Glomerular endothelial cell (primary cell): ENCODE results near the gene EML6. TPM values are rescaled to one million over a fixed set of nuclear protein-coding genes. Genes with fewer than 3 reads are reported as not detected.

Experiments used
- DNase-seq: peaks from one replicate; pipeline ENCODE4 v3.0.0-alpha.2; 2011; ENCODE audit warnings: low read depth, low spot score; ENCODE audit errors: extremely low read depth
- total RNA-seq: library from RNA; depleted of rRNA; stranded (reverse); fragments of >200 nt; gene quantifications from 2 replicates; pipeline ENCODE4 v1.2.3, GENCODE V29; 2015

Gene EML6
- total RNA-seq, 1 donor from 2014 or later = 0.41 TPM

- DNase-seq = no peak
Observed at GRCh38 chr2:54704688-54705605, 18.5 kb upstream of the EML6 start.

GRCh38 chr2:54706622-54707021 is 16.8 kb upstream of the EML6 start:
- DNase-seq = no peak

- no peak for DNase-seq
Observed at GRCh38 chr2:54708584-54709335, 14.7 kb upstream of the EML6 start.

GRCh38 chr2:54709336-54709809 is 14.1 kb upstream of the EML6 start:
- no peak for DNase-seq

GRCh38 chr2:54710216-54710615 is 13.2 kb upstream of the EML6 start:
- DNase-seq = no peak

GRCh38 chr2:54712516-54712915 is 10.9 kb upstream of the EML6 start:
- DNase-seq = no peak

GRCh38 chr2:54714996-54715395 is 8.5 kb upstream of the EML6 start:
- DNase-seq = no peak

- DNase-seq = no peak
Observed at GRCh38 chr2:54716375-54716774, 7.1 kb upstream of the EML6 start.

GRCh38 chr2:54720563-54720962 is 2.9 kb upstream of the EML6 start:
- no peak for DNase-seq

GRCh38 chr2:54722641-54723040 is 821 bp upstream of the EML6 start:
- no peak for DNase-seq

- no peak for DNase-seq
Observed at GRCh38 chr2:54723996-54724559, 616 bp downstream of the EML6 start.

GRCh38 chr2:54724560-54725342 is 1.3 kb downstream of the EML6 start:
- no peak for DNase-seq

GRCh38 chr2:54725343-54726099 is 2.1 kb downstream of the EML6 start:
- no peak for DNase-seq

GRCh38 chr2:54726431-54726830 is 3.0 kb downstream of the EML6 start:
- DNase-seq = no peak

GRCh38 chr2:54726940-54727339 is 3.5 kb downstream of the EML6 start:
- DNase-seq = no peak

GRCh38 chr2:54728669-54729120 is 5.2 kb downstream of the EML6 start:
- DNase-seq = no peak

- no peak for DNase-seq
Observed at GRCh38 chr2:54735636-54736035, 12.2 kb downstream of the EML6 start.

GRCh38 chr2:54738281-54738680 is 14.8 kb downstream of the EML6 start:
- DNase-seq = no peak

- DNase-seq = no peak
Observed at GRCh38 chr2:54740333-54740732, 16.9 kb downstream of the EML6 start.

- DNase-seq = no peak
Observed at GRCh38 chr2:54741250-54741649, 17.8 kb downstream of the EML6 start.
